GM23338 (cell line): ENCODE data around the gene MMP15. TPM values are rescaled to one million over a fixed set of nuclear protein-coding genes. Genes with fewer than 3 reads are reported as not detected.
"Not testable (repeated sequence)": the region's sequence is repeated elsewhere in the genome, so short reads cannot be mapped to it uniquely, and the experiment has no call there.

Source experiments
- ATAC-seq: fragments of 200-7000 bp; cut with Tn5 transposase; 3 replicates; pipeline ENCODE4 v1.9.1; 2020
- DNase-seq: peaks from one replicate; pipeline ENCODE4 v3.0.0-alpha.2; 2015; ENCODE audit warnings: low spot score
- H2AFZ ChIP-seq: fragments of 200-600 bp; sonication (generic); 2 replicates; pipeline ENCODE4 v1.8.0; 2016; ENCODE audit warnings: antibody characterized with exemption, mild to moderate bottlenecking, moderate library complexity
- H3F3A ChIP-seq: fragments of 200-600 bp; sonication (generic); replicated peaks from 2 replicates; pipeline ENCODE4 v1.8.0; 2017; ENCODE audit warnings: antibody characterized with exemption, mixed run types, low read depth
- H3K27ac ChIP-seq: fragments of 200-600 bp; sonication (generic); 2 replicates; pipeline ENCODE4 v1.6.1; 2016; ENCODE audit warnings: low read depth
- H3K27me3 ChIP-seq: fragments of 200-600 bp; sonication (generic); 2 replicates; pipeline ENCODE4 v1.8.0; 2016; ENCODE audit warnings: mild to moderate bottlenecking, mixed run types, moderate library complexity; ENCODE audit not compliant: insufficient read depth
- H3K36me3 ChIP-seq: fragments of 200-600 bp; sonication (generic); 2 replicates; pipeline ENCODE4 v1.8.0; 2016; ENCODE audit warnings: mild to moderate bottlenecking; ENCODE audit not compliant: insufficient read depth
- H3K4me1 ChIP-seq: fragments of 200-600 bp; sonication (generic); 2 replicates; pipeline ENCODE4 v1.8.0; 2016; ENCODE audit warnings: mild to moderate bottlenecking, moderate library complexity; ENCODE audit not compliant: insufficient read depth
- H3K4me2 ChIP-seq: fragments of 200-600 bp; sonication (generic); 2 replicates; pipeline ENCODE4 v1.7.1; 2017; ENCODE audit warnings: mixed run types
- H3K4me3 ChIP-seq: fragments of 200-600 bp; sonication (generic); 2 replicates; pipeline ENCODE4 v1.6.1; 2016; ENCODE audit warnings: mixed run types
- H3K79me2 ChIP-seq: fragments of 200-600 bp; sonication (generic); replicated peaks from 2 replicates; pipeline ENCODE4 v1.8.0; 2017; ENCODE audit warnings: mild to moderate bottlenecking; ENCODE audit not compliant: insufficient read depth
- H3K9me2 ChIP-seq: fragments of 200-600 bp; sonication (generic); 2 replicates; pipeline ENCODE4 v1.8.0; 2017; ENCODE audit not compliant: insufficient read depth
- H4K20me1 ChIP-seq: fragments of 200-600 bp; sonication (generic); replicated peaks from 2 replicates; pipeline ENCODE4 v1.8.0; 2017; ENCODE audit warnings: mild to moderate bottlenecking; ENCODE audit not compliant: insufficient read depth
- H3K27ac Mint-ChIP-seq: 2 replicates; pipeline ENCODE4 v1.8.0; 2020; ENCODE audit warnings: inconsistent platforms, mild to moderate bottlenecking, moderate library complexity, mixed read lengths
- H3K27me3 Mint-ChIP-seq: 3 replicates; pipeline ENCODE4 v1.8.0; 2022; ENCODE audit warnings: low read depth, mild to moderate bottlenecking, moderate library complexity, mixed read lengths, inconsistent platforms; ENCODE audit not compliant: insufficient read depth, poor library complexity
- H3K36me3 Mint-ChIP-seq: 3 replicates; pipeline ENCODE4 v1.8.0; 2021; ENCODE audit warnings: low read depth, mild to moderate bottlenecking, inconsistent platforms, moderate library complexity, mixed read lengths
- H3K4me1 Mint-ChIP-seq: 3 replicates; pipeline ENCODE4 v1.8.0; 2020; ENCODE audit warnings: mild to moderate bottlenecking, inconsistent platforms, mixed read lengths
- H3K4me3 Mint-ChIP-seq: 3 replicates; pipeline ENCODE4 v1.8.0; 2021; ENCODE audit warnings: moderate library complexity, mild to moderate bottlenecking, inconsistent platforms, mixed read lengths
- H3K9me3 Mint-ChIP-seq: 3 replicates; pipeline ENCODE4 v1.8.0; 2020; ENCODE audit warnings: moderate library complexity, mild to moderate bottlenecking, inconsistent platforms, mixed read lengths
- EZH2phosphoT487 ChIP-seq: fragments of 200-600 bp; sonication (generic); IDR thresholded peaks from one replicate; pipeline ENCODE4 v1.8.1; 2018; ENCODE audit warnings: antibody characterized with exemption; ENCODE audit not compliant: unreplicated experiment
- polyA plus RNA-seq: library from polyadenylated mRNA; unstranded; fragments of >200 nt; fragmentation: Nextera tagmentation; extraction: Ambion mirVana; gene quantifications from 2 replicates; pipeline ENCODE4 v1.2.1, GENCODE V29; 2016
- small RNA-seq: library from RNA; depleted of rRNA; stranded (forward); fragments of <200 nt; gene quantifications from one replicate; pipeline ENCODE3, GENCODE V24; 2014; ENCODE audit warnings: low replicate concordance
- total RNA-seq: library from RNA; depleted of rRNA; stranded (reverse); fragments of >200 nt; shearing (Covaris generic); gene quantifications from 2 replicates; pipeline ENCODE4 v1.2.3, GENCODE V29; 2014; rRNA removed

The MMP15 gene
- total and polyA plus RNA-seq, 2 experiments from 2014 or later: 10.9 to 79.1 TPM

- not testable (repeated sequence) for H3K4me2 ChIP-seq, H3K4me3 ChIP-seq, H3K9me3 Mint-ChIP-seq, H3K4me3 Mint-ChIP-seq, H4K20me1 ChIP-seq, H2AFZ ChIP-seq, H3K36me3 ChIP-seq, H3K27ac Mint-ChIP-seq, H3K4me1 ChIP-seq, H3K27ac ChIP-seq, H3K79me2 ChIP-seq, H3K9me2 ChIP-seq, DNase-seq, ATAC-seq, H3K36me3 Mint-ChIP-seq, H3F3A ChIP-seq, H3K27me3 ChIP-seq
- Mint-ChIP-seq H3K4me1 (peaks cover 19% of the 10 kb centered on the region), H3K27me3 (peaks cover 30% of the 10 kb centered on the region)
Observed at GRCh38 chr16:58095575-58095960, 70.0 kb downstream of the MMP15 start.

- H2AFZ ChIP-seq: peak overlapping the region; percentile 18; the same call in 1 of the 2 replicates
Observed at GRCh38 chr16:58096249-58096648, 70.7 kb downstream of the MMP15 start.

More at GRCh38 chr16:58096249-58096648, 70.7 kb downstream of the MMP15 start:
- H3K36me3 ChIP-seq: no peaks in the 10 kb centered on the region
- no peaks in the 10 kb centered on the region for H4K20me1 ChIP-seq
- no peak overlapping the region; the same call in 2 of the 3 replicates for H3K4me3 Mint-ChIP-seq
- H3K27ac ChIP-seq: no peak overlapping the region
- H3K27me3 Mint-ChIP-seq: peaks cover 30% of the 10 kb centered on the region
- no peaks in the 10 kb centered on the region for H3K36me3 Mint-ChIP-seq
- no peaks in the 10 kb centered on the region; the same call in 2 of the 3 replicates for H3K9me3 Mint-ChIP-seq
- H3K27me3 ChIP-seq: no peaks in the 10 kb centered on the region
- peaks cover 19% of the 10 kb centered on the region for H3K4me1 Mint-ChIP-seq
- no peak for TF ChIP-seq EZH2phosphoT487
- H3K79me2 ChIP-seq: no peaks in the 10 kb centered on the region
- no peaks in the 10 kb centered on the region for H3K9me2 ChIP-seq
- H3K27ac Mint-ChIP-seq: no peak overlapping the region
- peaks cover 6% of the 10 kb centered on the region; the same call in 1 of the 2 replicates for H3K4me1 ChIP-seq
- no peaks in the 10 kb centered on the region for H3F3A ChIP-seq
- no peak overlapping the region for H3K4me3 ChIP-seq
- H3K4me2 ChIP-seq: no peak overlapping the region
- ATAC-seq (no peak), DNase-seq (no peak)

Small RNA genes lying within 50 kb of the gene (small RNA-seq; reads per million reads assigned to genes)
- gene RF00019: not detected

Other genes starting within 250 kb of the MMP15 start
- 11.5 and 12.5 TPM in 2 replicates for gene KIFC3, start 223.3 kb upstream of the MMP15 start, total RNA-seq
- 4.4 and 6.6 TPM in 2 replicates for gene KIFC3, start 223.3 kb upstream of the MMP15 start, polyA plus RNA-seq
- gene CNGB1, start 54.6 kb upstream of the MMP15 start, total RNA-seq: not detected in 2 replicates
- not detected in 2 replicates for gene CNGB1, start 54.6 kb upstream of the MMP15 start, polyA plus RNA-seq
- 4.3 and 10.0 TPM in 2 replicates for gene ZNF319, start 25.1 kb upstream of the MMP15 start, total RNA-seq
- 1.4 and 1.7 TPM in 2 replicates for gene ZNF319, start 25.1 kb upstream of the MMP15 start, polyA plus RNA-seq
- 102 and 118 TPM in 2 replicates for gene USB1, start 24.3 kb upstream of the MMP15 start, total RNA-seq
- 67.1 and 79.6 TPM in 2 replicates for gene USB1, start 24.3 kb upstream of the MMP15 start, polyA plus RNA-seq
- gene CFAP20, start 103.6 kb downstream of the MMP15 start, total RNA-seq: 81.7 and 82.7 TPM in 2 replicates
- gene CFAP20, start 103.6 kb downstream of the MMP15 start, polyA plus RNA-seq: 55.9 and 61.1 TPM in 2 replicates
- 102 and 112 TPM in 2 replicates for gene CSNK2A2, start 172.4 kb downstream of the MMP15 start, total RNA-seq
- 40.5 and 44.7 TPM in 2 replicates for gene CSNK2A2, start 172.4 kb downstream of the MMP15 start, polyA plus RNA-seq